KOPT-K1 (cell line): ENCODE results near the gene MTMR12.

Experiments
- H3K27ac ChIP-seq: fragments of 200-600 bp; sonication (generic); 2 replicates; pipeline ENCODE4 v1.5.1; 2016; ENCODE audit warnings: antibody characterized with exemption, mild to moderate bottlenecking, low read depth, low read length; ENCODE audit not compliant: poor library complexity, severe bottlenecking
- H3K36me3 ChIP-seq: fragments of 200-600 bp; sonication (generic); 2 replicates; pipeline ENCODE4 v1.5.1; 2017; ENCODE audit warnings: antibody characterized with exemption, mild to moderate bottlenecking, low read length, moderate library complexity; ENCODE audit not compliant: insufficient read depth
- H3K9me3 ChIP-seq: fragments of 200-600 bp; sonication (generic); 2 replicates; pipeline ENCODE4 v1.5.1; 2017; ENCODE audit warnings: antibody characterized with exemption, low read length, mild to moderate bottlenecking; ENCODE audit not compliant: insufficient read depth, poor library complexity, severe bottlenecking

MTMR12 gene

DNA sequence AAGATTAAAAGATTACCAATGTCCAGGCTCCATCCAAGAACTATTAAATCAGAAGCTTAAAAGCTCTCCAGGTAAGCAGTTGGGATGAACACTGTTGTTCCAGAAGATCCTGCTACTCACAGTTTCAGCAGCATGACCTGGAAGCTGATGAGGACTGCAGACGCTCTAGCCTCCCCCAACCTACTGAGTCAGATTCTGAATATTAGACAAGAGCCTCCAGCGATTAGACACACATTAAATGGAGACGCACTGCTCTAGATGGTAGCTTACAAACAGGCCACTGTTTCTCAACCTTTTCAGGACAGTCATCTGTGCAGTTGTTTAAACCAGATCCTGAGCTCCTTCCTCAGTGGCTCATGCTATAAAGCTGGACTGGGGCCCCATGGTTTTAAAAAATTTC, 54.3 kb downstream of the MTMR12 start:
- Histone ChIP-seq H3K9me3 (no peaks in the 10 kb centered on the region), H3K27ac (no peak overlapping the region), H3K36me3 (peaks cover 74% of the 10 kb centered on the region)

DNA sequence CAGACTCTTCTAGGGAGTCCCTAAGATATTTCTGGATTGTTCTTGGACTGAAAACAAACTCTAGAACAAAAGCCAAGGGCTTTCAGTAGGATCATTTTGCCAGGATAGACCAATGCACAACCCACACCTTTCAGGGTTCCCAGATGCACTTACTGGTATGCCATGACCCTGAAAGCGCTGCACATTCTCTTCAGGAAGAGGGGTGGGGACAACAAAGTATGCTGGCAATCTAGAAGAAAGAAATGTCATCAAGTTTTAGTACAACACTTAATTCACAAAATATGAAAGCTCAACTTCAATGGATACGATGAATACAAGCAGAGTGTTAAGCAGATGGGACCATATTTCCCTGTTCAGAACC, 57.2 kb downstream of the MTMR12 start:
- Histone ChIP-seq H3K27ac (no peak overlapping the region), H3K36me3 (peaks cover 71% of the 10 kb centered on the region)

DNA sequence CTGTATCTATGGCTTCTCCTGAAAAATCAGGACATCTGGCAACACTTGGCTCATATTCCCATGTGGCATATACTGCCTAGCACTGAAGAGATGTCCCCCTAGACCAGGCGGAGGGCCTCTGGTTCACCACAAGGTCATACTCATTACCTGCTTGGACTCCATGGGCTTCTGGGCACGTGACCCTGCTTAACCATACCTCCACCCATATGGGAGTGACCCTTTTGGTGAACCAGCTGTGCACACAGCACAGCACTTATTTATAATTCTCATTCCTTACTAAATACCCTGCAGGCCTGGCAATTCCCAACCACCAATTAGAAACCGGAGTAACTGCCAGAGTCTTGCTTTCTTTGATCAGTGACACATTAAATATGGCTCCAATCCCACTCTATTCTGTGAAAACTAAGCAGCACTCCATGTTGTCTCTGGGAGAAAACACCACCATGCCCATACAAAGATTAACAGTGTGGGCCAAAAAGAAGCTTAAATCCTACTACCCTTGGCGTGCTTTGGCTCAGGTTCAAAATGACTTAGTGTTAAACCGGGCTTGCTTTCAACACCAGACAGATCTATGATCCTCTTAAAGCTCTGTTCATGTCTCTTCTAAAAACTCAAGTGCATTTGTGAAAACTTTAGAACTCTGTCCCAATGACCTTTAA, 57.7 kb downstream of the MTMR12 start:
- Histone ChIP-seq H3K27ac (no peak overlapping the region), H3K9me3 (no peaks in the 10 kb centered on the region), H3K36me3 (peaks cover 72% of the 10 kb centered on the region)

More for the DNA sequence above, 57.2 kb downstream of the MTMR12 start:
- no peaks in the 10 kb centered on the region for H3K9me3 ChIP-seq

DNA sequence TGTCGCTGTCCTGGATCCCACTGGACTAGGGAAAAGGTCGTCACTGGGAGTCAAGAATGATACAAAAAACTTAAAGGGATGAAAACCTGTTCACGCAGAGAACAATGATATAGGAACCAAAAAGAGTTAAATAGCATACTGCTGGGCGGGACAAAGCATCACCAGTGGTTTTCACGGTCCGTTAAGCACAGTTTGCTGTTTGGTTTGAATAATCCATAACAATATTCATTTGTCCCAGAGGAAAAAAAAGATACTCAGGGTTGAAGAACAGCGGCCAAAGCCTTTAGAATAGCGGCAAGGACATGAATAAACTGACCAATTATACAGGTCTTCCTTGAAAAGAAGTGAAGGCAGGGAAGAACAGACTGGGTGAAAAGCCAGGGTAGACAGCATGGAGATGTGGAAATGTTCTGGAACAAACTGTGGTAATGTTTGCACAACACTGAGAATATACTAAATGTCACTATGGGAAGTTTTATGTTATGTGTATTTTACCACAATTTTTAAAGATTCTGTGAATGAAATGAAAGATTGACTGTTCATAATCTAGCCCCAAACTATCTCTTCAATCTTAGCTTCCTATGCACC, 60.8 kb downstream of the MTMR12 start:
- no peak overlapping the region for H3K27ac ChIP-seq
- H3K36me3 ChIP-seq = peaks cover 78% of the 10 kb centered on the region
- no peaks in the 10 kb centered on the region for H3K9me3 ChIP-seq

DNA sequence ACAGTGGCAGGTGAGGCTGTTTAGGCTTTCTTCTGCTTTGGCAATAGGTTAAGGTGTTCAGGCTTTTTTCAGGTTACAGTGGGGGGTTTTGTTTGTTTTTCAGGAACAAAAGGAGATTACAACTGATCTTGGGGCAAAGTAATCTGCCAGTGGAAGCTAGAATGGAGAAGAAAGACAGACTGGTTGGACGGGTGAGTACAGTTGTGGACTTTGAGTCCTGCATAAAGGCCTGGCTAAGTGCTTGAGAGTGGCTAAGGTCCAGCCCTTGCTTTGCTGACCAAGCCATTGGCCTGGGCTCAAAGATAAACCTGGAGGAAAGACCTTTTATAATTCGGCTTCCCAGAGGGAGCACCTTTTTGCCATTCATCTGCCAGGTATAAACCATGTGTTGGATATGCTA, 63.1 kb downstream of the MTMR12 start:
- H3K9me3 ChIP-seq = no peaks in the 10 kb centered on the region
- H3K36me3 ChIP-seq = peaks cover 79% of the 10 kb centered on the region
- no peak overlapping the region for H3K27ac ChIP-seq

DNA sequence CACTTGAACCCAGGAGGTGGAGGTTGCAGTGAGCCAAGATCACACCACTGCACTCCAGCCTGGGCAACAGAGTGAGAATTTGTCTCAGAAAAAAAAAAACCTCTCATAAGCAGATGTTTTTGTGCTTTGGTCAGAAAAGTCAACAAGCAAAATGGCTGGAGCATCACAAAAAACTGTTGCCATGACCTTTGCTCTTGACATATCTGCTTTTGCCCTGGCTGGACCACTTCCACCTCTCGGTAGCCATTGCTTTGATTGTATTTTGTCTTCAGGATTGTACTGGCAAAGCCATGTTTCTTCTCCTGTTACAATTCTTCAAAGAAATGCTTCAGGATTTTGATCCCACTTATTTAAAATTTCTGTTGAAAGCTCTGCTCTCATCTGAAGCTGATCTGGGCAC, 67.0 kb downstream of the MTMR12 start:
- Histone ChIP-seq H3K27ac (no peak overlapping the region), H3K36me3 (peaks cover 85% of the 10 kb centered on the region), H3K9me3 (no peaks in the 10 kb centered on the region)

DNA sequence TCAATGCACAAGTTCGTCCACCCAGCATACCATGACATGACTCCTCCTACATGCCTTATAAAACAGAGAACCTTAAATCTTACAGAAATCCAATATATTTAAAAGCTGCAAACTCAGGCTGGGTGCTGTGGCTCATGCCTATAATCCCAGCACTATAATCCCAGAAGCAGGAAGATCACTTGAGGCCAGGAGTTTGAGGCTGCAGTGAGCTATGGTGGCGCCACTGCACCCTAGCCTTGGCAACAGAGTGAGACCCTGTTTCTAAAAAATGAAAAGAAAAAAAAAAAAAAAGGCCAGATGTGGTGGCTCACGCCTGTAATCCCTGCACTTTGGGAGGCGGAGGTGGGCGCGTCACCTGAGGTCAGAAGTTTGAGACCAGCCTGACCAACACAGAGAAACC, 68.7 kb downstream of the MTMR12 start:
- Histone ChIP-seq H3K9me3 (no peaks in the 10 kb centered on the region), H3K27ac (no peak overlapping the region), H3K36me3 (peaks cover 78% of the 10 kb centered on the region)

DNA sequence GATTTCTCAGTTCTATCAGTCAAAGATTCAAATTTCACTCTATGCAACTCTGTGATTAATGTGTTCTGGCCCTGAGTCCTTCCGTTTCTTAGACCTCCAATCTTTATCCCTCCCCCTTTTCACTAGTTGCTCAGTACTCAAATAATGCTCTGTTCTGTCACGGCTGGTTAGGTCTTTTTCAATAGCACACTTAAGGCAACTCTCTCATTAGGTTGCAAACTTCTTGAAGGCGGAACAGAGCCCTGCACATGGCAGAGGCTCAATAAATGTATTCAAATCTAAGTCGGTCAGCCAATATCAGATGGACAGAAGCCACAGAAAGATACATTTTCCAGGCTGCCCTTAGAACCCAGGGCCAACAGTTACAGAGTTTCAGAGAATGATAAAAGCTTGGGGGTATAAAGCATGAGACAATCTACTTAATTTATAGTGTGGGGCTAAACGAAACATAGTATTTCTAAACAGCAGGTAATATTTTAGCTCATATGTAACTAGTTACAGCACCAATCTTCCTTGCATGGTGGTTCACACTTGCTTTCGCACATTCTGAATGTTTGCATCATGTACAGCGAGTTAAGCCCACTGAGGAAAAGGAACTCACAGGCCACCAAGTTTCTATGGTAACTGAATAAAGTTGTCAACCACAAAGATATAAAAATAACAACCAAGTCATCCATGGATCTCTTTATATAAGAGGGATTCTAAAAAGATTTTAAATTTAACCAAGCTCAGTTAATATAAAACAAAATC, 71.5 kb downstream of the MTMR12 start:
- H3K36me3 ChIP-seq = peaks cover 67% of the 10 kb centered on the region
- no peaks in the 10 kb centered on the region for H3K9me3 ChIP-seq
- no peak overlapping the region for H3K27ac ChIP-seq

DNA sequence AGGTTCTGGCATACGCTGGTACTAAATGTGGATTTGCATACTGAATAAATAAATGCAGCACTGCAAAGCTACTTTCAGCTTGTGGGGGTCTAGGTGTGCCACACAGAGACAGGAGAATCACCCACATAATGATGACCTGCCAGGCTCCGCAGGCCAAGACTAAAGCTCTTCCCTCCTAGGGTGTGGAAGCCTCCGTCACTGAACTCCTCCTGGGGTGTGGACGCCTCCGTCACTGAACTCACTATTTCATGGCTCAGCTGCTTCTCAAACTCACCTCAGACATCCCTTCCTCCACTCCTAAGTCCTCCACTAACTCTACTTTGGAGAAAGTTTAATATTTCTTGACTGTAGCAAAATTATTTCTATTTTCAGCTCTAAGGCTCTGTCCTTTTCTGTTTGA, 73.4 kb downstream of the MTMR12 start:
- no peaks in the 10 kb centered on the region for H3K9me3 ChIP-seq

DNA sequence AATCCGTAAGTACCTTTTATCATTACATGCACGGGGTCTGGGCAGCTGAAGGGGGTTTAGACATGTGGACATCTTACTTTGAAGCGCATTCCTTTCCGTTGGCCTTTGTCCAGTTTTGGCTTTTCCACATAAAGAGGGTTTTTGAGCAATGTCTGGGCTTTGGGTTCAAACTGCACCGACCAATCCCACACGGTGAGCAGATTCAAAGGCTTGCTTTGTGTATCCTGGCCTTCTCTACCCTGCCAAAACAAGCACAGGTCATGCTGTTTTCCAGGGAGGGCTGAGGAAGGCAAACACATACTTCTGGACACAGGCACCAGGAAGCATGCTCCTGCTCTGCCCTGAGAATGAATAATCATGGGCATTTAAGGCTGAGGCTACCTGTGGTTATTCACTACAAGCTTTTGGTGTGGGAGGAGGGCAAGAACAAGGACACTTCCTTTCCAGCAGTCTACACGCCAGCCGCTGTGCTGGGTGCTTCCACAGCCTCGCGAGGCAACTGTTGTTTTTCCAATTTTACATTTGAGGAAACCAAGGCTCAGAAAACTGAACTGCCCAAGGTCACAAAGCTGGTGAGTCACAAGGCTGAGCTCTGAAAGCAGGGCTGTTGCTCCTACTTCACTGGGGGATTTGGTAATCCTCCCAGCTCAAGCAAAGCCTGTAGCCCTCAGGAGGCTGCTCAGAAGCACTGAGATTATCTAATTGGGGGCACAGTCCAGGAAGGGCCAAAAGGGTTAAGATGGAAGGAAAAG, 78.9 kb downstream of the MTMR12 start:
- peaks cover 60% of the 10 kb centered on the region for H3K36me3 ChIP-seq
- no peak overlapping the region for H3K27ac ChIP-seq
- H3K9me3 ChIP-seq = no peaks in the 10 kb centered on the region

More for the DNA sequence above, 73.4 kb downstream of the MTMR12 start:
- peaks cover 75% of the 10 kb centered on the region for H3K36me3 ChIP-seq
- H3K27ac ChIP-seq = no peak overlapping the region

DNA sequence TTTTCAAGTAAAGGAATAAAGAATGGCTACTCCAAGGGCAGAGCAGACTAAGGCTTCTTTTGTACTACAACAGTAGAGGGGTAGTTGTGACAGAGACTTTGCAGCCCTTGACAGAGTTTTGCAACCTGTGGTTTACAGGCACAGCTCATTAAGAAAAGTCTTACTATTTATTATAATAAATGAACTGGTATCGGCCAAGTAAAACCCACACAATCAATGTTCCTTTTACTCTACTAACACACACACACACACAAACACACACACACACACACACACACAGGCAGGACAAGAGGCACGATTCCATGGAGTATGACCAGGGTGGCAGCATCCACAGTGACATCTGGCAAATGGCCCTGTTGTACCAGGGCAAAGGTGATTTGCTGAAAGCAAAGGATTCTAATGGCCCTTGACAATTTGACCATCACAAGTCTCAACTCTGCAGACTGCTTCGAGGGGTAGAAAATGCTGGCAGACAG, 79.5 kb downstream of the MTMR12 start:
- Histone ChIP-seq H3K36me3 (peaks cover 61% of the 10 kb centered on the region), H3K9me3 (no peaks in the 10 kb centered on the region), H3K27ac (no peak overlapping the region)

DNA sequence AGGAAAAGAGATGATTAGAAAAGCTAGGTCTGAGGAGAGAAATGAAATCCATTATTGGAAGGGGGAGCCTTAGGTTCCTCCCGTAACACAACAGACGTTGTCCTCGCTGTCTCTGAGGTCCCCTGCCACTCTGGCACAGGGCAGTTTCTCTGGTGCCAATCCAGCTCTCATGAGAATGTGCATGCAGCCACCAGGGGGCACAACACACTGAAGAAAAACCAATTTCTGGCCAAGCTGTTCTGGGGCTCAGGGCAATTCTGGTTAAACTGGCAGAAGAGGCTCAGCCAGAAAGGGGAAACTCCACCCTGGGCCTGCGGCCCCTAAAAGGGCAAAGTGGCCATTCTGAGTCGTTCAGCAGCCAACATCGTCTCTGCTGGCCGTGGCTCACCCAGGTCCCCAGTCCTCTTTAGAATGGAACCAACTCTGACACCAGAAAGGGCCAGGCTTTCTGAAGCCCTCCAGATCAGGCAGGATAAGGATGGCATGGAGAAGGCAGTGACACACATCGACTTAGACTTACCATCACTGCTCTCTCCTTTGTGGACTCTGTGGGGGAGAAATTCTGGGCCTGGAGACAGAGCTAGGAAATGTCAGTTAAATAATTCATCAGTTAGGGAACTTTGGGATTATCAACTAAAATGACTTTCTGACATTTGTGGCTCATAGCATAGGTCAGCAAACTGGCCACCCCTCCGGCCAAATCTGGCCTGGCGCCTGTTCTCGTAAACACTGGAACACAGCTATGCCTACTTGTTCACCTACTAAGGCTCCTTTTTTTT, 80.1 kb downstream of the MTMR12 start:
- peaks cover 61% of the 10 kb centered on the region for H3K36me3 ChIP-seq
- H3K27ac ChIP-seq = no peak overlapping the region
- no peaks in the 10 kb centered on the region for H3K9me3 ChIP-seq

DNA sequence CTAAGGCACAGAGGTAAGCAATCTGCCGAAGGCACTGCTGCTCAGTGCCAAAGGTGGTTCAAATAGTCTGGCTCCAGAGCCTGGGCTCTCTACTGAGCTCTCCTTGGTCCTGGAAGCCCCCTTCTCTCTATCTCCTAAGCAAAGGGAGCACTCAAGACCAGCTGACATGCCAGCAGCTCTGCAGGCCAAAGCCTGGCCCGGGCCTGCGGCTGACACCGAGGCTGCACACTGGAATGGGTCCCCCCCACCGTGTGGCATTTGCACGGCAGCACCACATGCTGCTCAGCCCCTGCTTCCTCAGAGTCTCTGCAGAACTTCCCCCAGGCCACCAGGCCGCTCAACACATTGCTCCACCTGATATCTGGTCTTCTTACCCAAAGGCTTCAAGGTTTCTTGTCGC, 80.8 kb downstream of the MTMR12 start:
- H3K36me3 ChIP-seq = peaks cover 57% of the 10 kb centered on the region
- H3K27ac ChIP-seq = no peak overlapping the region
- no peaks in the 10 kb centered on the region for H3K9me3 ChIP-seq

DNA sequence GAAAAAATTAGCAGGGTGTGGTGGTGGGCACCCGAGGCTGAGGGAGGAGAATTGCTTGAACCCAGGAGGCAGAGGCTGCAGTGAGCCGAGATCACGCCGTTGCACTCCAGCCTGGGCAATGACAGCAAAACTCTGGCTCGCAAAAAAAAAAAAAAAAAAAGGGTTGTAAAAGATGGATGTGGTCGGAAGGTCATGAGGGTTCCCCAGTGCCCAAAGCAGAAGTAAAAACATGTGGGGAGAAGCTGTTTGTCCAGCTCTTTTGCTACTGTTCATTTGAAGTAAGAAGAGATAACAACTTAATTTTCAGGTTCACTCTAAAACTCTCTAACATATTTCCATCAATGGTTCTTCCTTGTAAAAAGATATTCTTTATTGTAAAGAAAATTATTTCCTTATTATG, 81.5 kb downstream of the MTMR12 start:
- H3K27ac ChIP-seq = no peak overlapping the region
- peaks cover 53% of the 10 kb centered on the region for H3K36me3 ChIP-seq

More for the DNA sequence above, 81.5 kb downstream of the MTMR12 start:
- H3K9me3 ChIP-seq = no peaks in the 10 kb centered on the region
